Measurements from ENCODE around the gene FBN1. TPM values are rescaled to one million over a fixed set of nuclear protein-coding genes. Genes with fewer than 3 reads are reported as not detected.

Gene FBN1
- total and polyA plus RNA-seq, 2 donors (not counting 3 experiments of a cell fraction or from before 2014, with no cell fraction given) = 107 to 111 TPM

GRCh38 chr15:48409623-48410022, 235.9 kb downstream of the FBN1 start:
- peaks cover 2 to 11% of the 10 kb centered on the region in 2 experiments for H3K36me3 ChIP-seq (ENCODE audit: control insufficient read depth in 2 of 2, extremely low read depth in 1 of 2, insufficient read depth in 2 of 2, low read length in 2 of 2)
- FAIRE-seq = no peak
- POLR2A ChIA-PET = no interaction called here

More at GRCh38 chr15:48409623-48410022, 235.9 kb downstream of the FBN1 start:
- Histone ChIP-seq H2AFZ (ENCODE audit: low read depth, low read length) (no peak overlapping the region), H3K4me1 (ENCODE audit: control insufficient read depth, extremely low read depth, insufficient read depth, low read length) (no peaks in the 10 kb centered on the region), H3K9me1 (replicated peaks; ENCODE audit: control insufficient read depth, extremely low read depth, insufficient read depth, low read length) (no peaks in the 10 kb centered on the region), H3K9me3 (replicated peaks; ENCODE audit: control insufficient read depth, insufficient read depth, low read length) (no peaks in the 10 kb centered on the region), H3K9ac (replicated peaks; ENCODE audit: extremely low read depth, insufficient read depth, low read length) (no peak overlapping the region), H3K4me3 (replicated peaks in 1 of 3; ENCODE audit: insufficient read depth in 1 of 3, low read depth in 1 of 3, low read length in 3 of 3) (no peak overlapping the region), H3K79me2 (ENCODE audit: control insufficient read depth, insufficient read depth, low read length) (no peaks in the 10 kb centered on the region), H3K27ac (ENCODE audit: insufficient read depth, low read depth, low read length) (no peak overlapping the region), H3K27me3 (ENCODE audit: control insufficient read depth in 2 of 2, insufficient read depth in 2 of 2, low read length in 2 of 2) (no peaks in the 10 kb centered on the region), H4K20me1 (replicated peaks; ENCODE audit: control insufficient read depth, extremely low read depth, insufficient read depth, low read length) (no peaks in the 10 kb centered on the region), H3K4me2 (ENCODE audit: insufficient read depth, low read length) (no peak overlapping the region)
- DNase-seq (ENCODE audit: low read depth, low spot score) = no peak
- TF ChIP-seq POLR2AphosphoS5 (IDR thresholded peaks at IDR 0.05; ENCODE audit: insufficient read depth, low read depth, low read length) = no peak
- no peak for TF ChIP-seq CTCF (IDR thresholded peaks at IDR 0.05; ENCODE audit: extremely low read depth in 1 of 2, insufficient read depth in 1 of 2, low read depth in 1 of 2, low read length in 2 of 2)
- TF ChIP-seq MAX (IDR thresholded peaks at IDR 0.05; ENCODE audit: insufficient read depth, insufficient read length) = no peak
- no peak for TF ChIP-seq JUN (IDR thresholded peaks at IDR 0.05; ENCODE audit: borderline replicate concordance, insufficient read depth, insufficient read length, low read depth)
- TF ChIP-seq FOS (IDR thresholded peaks at IDR 0.05; ENCODE audit: borderline replicate concordance, insufficient read depth, low read length) = no peak
- TF ChIP-seq MYC (IDR thresholded peaks at IDR 0.05; ENCODE audit: low read depth, low read length) = no peak
- TF ChIP-seq EZH2 (IDR thresholded peaks at IDR 0.05; ENCODE audit: borderline replicate concordance, low read depth, low read length, severe bottlenecking) = no peak
- no peak for TF ChIP-seq GATA2 (IDR thresholded peaks at IDR 0.05; ENCODE audit: insufficient read depth, insufficient read length, low read depth, low read length)
- no peak for TF ChIP-seq POLR2A (IDR thresholded peaks at IDR 0.05; ENCODE audit: low read depth, low read length)
- CTCF ChIA-PET = no interaction called here
- dilution Hi-C loops (cut with MboI; ENCODE audit: extremely low pct_ligation_motif_present, low sequenced_read_pairs) = no loop called here
- intact Hi-C loops (cut with micrococcal nuclease) = no loop called here
- no TSS peak for BruUV-seq (replicated peaks)

Measured in endothelial cell of umbilical vein (primary cell).